SK-N-MC (cell line): ENCODE measurements around the gene MAST3.

ENCODE experiments used
- EZH2 ChIP-seq: fragments of 200-600 bp; sonication (generic); IDR thresholded peaks from one replicate; pipeline ENCODE4 v1.6.1; 2017; ENCODE audit warnings: antibody characterized with exemption
- FOXP2 ChIP-seq: optimal IDR thresholded peaks from 2 replicates; pipeline ENCODE3; 2011; ENCODE audit warnings: mild to moderate bottlenecking, moderate library complexity; ENCODE audit not compliant: insufficient read depth; ENCODE audit errors: extremely low read length, control extremely low read depth
- POLR2AphosphoS5 ChIP-seq: IDR thresholded peaks from 2 replicates; pipeline ENCODE4 v1.6.1; 2012; ENCODE audit warnings: mild to moderate bottlenecking, low read depth, low read length, borderline replicate concordance

DNA sequence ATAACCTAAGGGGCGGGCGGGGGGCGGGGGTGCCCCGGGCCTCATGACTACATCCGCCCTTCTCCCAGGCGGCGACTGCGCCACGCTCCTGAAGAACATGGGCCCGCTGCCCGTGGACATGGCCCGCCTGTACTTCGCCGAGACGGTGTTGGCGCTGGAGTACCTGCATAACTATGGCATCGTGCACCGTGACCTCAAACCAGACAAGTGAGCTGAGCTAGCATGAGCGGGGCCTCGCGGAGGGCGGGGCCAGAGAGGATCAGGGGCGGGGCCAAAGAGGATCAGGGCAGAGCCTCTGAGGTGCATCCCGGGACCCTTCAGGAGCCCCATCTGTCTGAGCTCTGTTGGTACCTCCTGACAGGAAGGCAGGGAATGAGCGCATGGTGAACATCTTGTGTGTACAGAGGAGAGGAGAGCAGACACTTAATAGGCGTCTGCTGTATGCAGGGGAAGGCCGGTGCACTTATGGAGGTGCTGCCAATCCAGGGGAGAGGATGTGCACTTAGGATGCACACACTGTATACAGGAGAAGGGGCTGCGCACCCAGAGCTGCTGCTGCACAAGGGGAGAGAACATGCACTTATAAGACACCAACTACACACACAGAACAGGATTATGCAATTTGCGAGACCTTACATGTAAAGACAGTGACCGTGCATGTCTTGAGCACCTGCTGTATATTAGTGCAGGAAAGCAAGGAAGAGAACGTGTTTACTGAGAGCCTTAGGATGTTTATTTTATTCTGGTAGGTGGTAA, 34.4 kb downstream of the MAST3 start:
- no peak for TF ChIP-seq POLR2AphosphoS5
- no peak for TF ChIP-seq FOXP2
- TF ChIP-seq EZH2: no peak
